ENCODE results near the gene A3GALT2. TPM values are rescaled to one million over a fixed set of nuclear protein-coding genes. Genes with fewer than 3 reads are reported as not detected.

Gene A3GALT2
- total and polyA plus RNA-seq, 9 of the 15 experiments (the other 6 are each of a cell fraction or from before 2014, with no cell fraction given): not detected

GRCh38 chr1:33314416-33314815 is 6.5 kb downstream of the A3GALT2 start:
- Histone ChIP-seq H3K9me3 (replicated peaks; ENCODE audit: control insufficient read depth, insufficient read depth, low read depth, low read length) (no peaks in the 10 kb centered on the region), H3K4me3 (no peak overlapping the region), H3K4me1 (replicated peaks in 1 of 2; ENCODE audit: control insufficient read depth in 2 of 2, insufficient read depth in 2 of 2, low read length in 2 of 2) (no peaks in the 10 kb centered on the region), H3K79me2 (ENCODE audit: control insufficient read depth, insufficient read depth, low read length) (no peaks in the 10 kb centered on the region), H2AFZ (ENCODE audit: low read depth, low read length) (no peak overlapping the region), H3K27me3 (ENCODE audit: control insufficient read depth in 2 of 2, insufficient read depth in 2 of 2, low read length in 2 of 2) (peaks cover 56 to 82% of the 10 kb centered on the region in 2 experiments), H3K9me1 (ENCODE audit: control insufficient read depth, insufficient read depth, low read length) (no peaks in the 10 kb centered on the region), H3K9ac (ENCODE audit: insufficient read depth in 1 of 2, low read depth in 2 of 2, low read length in 2 of 2) (peak overlapping the region in 1 of 2 experiments; percentile 65; a peak in 2 of 4 replicates), H3K4me2 (ENCODE audit: insufficient read depth, low read length) (no peak overlapping the region), H3K36me3 (ENCODE audit: control insufficient read depth, insufficient read depth, low read length) (no peaks in the 10 kb centered on the region), H4K20me1 (replicated peaks; ENCODE audit: control insufficient read depth, insufficient read depth, low read length) (peaks cover 11% of the 10 kb centered on the region), H3K27ac (ENCODE audit: extremely low read depth, low read depth, low read length) (no peak overlapping the region)
- no peak for FAIRE-seq
- 3% methylated on average over 9 of the region's 9 CpGs for WGBS (ENCODE audit: insufficient coverage, low coverage, missing lambda C conversion rate)
- CTCF ChIA-PET (ENCODE audit: low intra/inter-chr PET ratio): no interaction called here
- no peak for TF ChIP-seq ZNF511 (CRISPR knock-in tag; IDR thresholded peaks at IDR 0.05)
- no peak for TF ChIP-seq NCOA1 (IDR thresholded peaks at IDR 0.05; ENCODE audit: low read depth)
- no peak for TF ChIP-seq ETV1 (tag; conservative IDR thresholded peaks at IDR 0.05; ENCODE audit: low read depth)
- TF ChIP-seq HMBOX1 (IDR thresholded peaks at IDR 0.05): no peak
- no peak for TF ChIP-seq ZNF75A (CRISPR knock-in tag; IDR thresholded peaks at IDR 0.05)
- TF ChIP-seq TAL1 (IDR thresholded peaks at IDR 0.05): no peak
- TF ChIP-seq HOXB6 (CRISPR knock-in tag; IDR thresholded peaks at IDR 0.05; ENCODE audit: borderline replicate concordance): no peak
- TF ChIP-seq ZNF592 (IDR thresholded peaks at IDR 0.05): no peak
- no peak for TF ChIP-seq ZNF140 (CRISPR knock-in tag; IDR thresholded peaks at IDR 0.05)
- in situ Hi-C loops (cut with MboI): no loop called here
- intact Hi-C loops (cut with micrococcal nuclease): no loop called here
- POLR2A ChIA-PET: interaction anchor here (1.0 kb wide), 1 partner anchor 11 kb away, joined by 3 read pairs; no protein-coding TSS in a partner anchor
- ATAC-seq: no peak
- DNase-seq (ENCODE audit: extremely low read depth in 1 of 4, low spot score in 3 of 4): no peak
- BruUV-seq (replicated peaks): no TSS peak
